HTR-8/SVneo (cell line): ENCODE data around the gene SERTAD2.
A peak's percentile ranks its signal among the peaks of the same experiment; 100 is the strongest.

Experiments
- DNase-seq: peaks from one replicate; pipeline ENCODE4 v3.0.0; 2011; ENCODE audit warnings: low spot score, mixed read lengths; ENCODE audit not compliant: insufficient read length
- FAIRE-seq: peaks from 2 replicates; lab custom pipeline; 2011; peaks lifted over from hg19 to GRCh38; lab: Jason Lieb, UNC

The SERTAD2 gene

DNA sequence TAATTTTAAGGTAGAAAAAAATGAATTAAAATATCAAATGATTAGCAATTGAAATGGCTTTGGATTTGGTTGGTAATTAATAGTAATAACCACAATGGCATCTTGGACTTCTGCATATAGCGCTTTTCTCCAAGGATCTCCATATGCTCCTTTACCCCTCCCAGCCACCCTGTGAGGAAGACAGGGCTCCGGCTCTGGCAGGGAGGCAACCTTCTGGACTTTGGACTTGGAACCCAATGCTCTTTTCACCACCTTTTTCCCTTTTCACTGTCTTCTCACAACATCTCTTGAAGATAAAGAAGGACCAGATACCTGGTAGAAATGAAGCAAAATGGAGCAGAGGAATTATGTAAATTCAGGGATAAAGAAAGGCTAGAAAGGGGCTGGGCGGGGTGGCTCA, 23.8 kb upstream of the SERTAD2 start:
- DNase-seq (no peak), FAIRE-seq (no peak)

- FAIRE-seq (peak; percentile 42), DNase-seq (no peak)
Observed at GRCh38 chr2:64675860-64676259, 22.1 kb upstream of the SERTAD2 start.

DNA sequence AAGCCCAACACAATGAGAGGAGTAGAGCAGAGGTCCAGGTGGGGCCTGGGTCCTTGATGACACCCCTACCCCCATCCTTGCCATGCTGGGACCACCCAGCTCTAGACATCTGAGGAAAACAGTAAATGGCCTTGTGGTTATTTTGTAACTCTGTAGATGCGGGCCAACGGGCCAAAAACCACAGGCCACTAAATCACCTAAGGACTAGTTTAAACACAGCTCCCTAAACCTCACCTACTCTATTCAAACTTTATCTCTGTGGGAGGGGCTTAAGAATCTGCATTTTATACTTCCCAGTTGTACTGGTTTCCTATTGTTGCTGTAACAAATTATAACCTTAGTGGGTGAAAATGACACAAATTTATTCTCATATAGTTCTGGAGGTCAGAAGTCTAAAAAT, 19.0 kb upstream of the SERTAD2 start:
- FAIRE-seq, result no peak

DNA sequence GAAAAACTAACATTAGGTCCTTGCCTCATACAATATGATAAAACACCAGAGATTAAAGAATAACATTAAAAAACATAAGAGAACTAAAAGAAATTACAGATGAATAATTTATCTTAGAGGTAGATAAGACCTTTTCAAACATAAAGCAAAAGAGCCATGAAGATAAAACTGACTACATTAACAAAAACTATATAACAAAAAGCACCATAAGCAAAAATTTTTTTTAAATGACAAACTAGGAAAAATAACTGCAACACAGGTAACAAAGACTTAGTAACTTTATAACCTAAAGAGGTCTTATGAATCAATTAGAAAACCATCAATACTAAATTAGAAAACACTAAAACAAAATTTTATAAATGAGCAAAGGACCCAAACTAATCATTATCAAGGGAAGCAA, 16.3 kb upstream of the SERTAD2 start:
- FAIRE-seq (no peak), DNase-seq (no peak)

More for the DNA sequence above, 19.0 kb upstream of the SERTAD2 start:
- DNase-seq, result no peak

DNA sequence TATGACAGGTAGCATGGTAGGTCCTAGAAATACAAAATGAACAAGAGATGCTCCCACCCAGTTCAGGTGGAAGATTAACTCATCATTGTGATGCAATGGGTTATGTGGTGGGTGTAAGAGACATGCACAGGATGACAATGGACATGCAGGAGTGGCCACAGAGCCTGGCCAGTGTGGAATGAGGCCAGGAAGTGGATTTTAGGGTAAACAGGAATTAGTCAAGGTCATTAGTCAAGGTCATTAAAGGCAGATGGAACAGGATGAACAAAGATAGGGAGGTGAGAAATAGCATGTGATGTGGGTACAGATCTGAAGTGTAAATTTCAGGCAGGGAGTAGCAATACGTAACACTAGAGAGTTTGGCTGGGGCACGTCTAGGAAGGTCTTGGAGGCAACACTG, 15.6 kb upstream of the SERTAD2 start:
- peak; percentile 77 for FAIRE-seq
- no peak for DNase-seq

GRCh38 chr2:64668542-64668941, 14.8 kb upstream of the SERTAD2 start:
- FAIRE-seq, result no peak
- DNase-seq, result no peak

GRCh38 chr2:64667535-64667934, 13.8 kb upstream of the SERTAD2 start:
- FAIRE-seq, result no peak
- no peak for DNase-seq

GRCh38 chr2:64666810-64667438, 13.2 kb upstream of the SERTAD2 start:
- FAIRE-seq (no peak), DNase-seq (no peak)

- DNase-seq (no peak), FAIRE-seq (no peak)
Observed at GRCh38 chr2:64665709-64666108, 12.0 kb upstream of the SERTAD2 start.

GRCh38 chr2:64663402-64663801, 9.7 kb upstream of the SERTAD2 start:
- DNase-seq (no peak), FAIRE-seq (no peak)

DNA sequence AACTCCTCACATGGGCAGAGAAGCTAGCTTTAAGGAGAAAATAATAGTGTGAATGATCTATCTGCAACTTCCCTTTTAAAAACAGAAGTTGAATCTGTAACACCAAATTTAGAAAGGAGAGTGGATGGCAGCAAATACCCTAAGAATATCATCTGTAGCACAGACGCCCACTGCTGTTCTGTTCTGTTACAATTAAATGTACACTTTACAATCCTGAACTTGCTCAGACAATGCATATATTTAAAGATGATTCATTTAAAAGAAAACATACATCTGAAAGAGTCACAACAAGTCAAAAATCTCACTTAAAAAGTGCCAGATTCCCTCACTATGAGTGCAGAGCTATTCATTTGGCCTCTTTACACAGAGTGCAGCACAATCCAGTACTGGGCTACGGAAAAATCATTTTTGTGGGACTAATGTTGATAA, 8.0 kb upstream of the SERTAD2 start:
- DNase-seq (no peak), FAIRE-seq (no peak)

DNA sequence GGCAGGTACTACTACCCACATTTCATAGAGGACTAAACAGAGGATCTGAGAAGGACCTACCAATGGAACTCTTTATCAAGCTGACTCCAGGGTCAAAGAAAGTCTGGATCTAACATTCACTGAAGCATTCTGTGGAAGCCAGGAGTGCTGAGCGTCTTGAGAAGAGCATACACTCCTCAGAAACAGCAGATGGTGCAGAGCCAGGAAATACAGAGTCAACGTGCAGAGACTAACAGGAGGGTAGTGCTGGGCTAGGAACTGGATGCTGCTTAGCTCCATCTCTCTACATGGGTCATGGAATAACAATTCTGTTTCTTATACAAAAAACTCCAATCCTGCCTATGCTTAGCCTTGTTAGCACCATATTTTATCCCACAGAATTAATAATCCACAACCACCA, 5.5 kb upstream of the SERTAD2 start:
- DNase-seq, result no peak
- FAIRE-seq, result no peak

- FAIRE-seq (no peak), DNase-seq (no peak)
Observed at GRCh38 chr2:64658269-64658668, 4.6 kb upstream of the SERTAD2 start.

DNA sequence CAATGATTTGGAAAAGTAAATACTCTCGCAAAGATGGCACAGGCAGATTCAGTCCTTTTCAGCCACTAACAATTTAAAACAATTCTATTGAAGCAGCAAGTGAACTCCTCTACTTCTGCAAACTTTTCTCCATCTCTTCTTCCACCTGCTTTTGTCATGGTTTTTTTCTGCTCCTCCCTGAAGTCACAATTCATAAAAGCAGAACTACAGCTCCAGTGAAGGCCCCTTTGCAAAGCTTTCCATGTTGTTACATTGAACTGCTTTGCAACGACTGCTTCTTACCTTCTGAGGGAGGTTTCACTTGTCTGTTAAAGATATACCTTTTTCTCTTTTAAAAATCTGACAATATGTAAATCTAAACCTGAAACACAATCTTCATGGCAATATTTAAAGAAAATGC, 3.7 kb upstream of the SERTAD2 start:
- FAIRE-seq, result no peak
- DNase-seq, result no peak

DNA sequence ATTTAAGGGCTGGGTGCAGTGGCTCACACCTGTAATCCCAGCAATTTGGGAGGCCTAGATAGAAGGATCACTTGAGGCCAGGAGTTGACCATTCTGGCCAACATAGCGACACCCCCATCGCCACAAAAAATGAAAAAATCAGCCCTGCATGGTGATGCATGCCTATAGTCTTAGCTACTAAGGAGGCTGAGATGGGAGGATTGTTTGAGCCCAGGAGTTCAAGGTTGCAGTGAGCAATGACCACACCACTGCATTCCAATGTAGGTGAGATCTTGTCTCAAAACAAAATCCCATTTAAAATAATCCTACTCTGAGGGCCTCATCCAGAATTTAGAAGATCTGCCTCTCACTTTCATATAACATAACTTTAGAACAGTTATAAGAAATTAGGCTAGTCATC, 2.7 kb upstream of the SERTAD2 start:
- FAIRE-seq, result no peak

DNA sequence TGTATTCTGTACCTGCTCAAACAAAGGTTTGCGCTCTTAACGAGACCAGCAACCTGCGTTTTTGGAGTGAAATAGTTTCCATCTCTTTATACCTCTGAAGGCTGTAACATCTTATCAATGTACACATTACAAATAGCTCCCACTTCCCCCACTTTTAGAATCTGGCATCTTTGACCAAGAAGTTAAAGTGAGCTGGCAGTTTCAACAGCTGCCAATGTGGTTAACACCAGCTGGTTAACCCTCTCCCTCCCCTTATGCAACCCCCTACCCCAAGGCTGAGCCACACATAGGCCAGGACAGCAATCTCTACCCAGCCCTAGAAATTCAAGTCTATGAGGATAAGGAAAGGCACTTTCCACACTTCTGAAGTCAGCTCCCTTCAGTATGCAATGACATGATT, 2.2 kb upstream of the SERTAD2 start:
- FAIRE-seq (no peak), DNase-seq (no peak)

More for the DNA sequence above, 2.7 kb upstream of the SERTAD2 start:
- no peak for DNase-seq

GRCh38 chr2:64655018-64655664, 1.4 kb upstream of the SERTAD2 start:
- DNase-seq (no peak), FAIRE-seq (no peak)

GRCh38 chr2:64654063-64654811, 524 bp upstream of the SERTAD2 start:
- DNase-seq (peak; percentile 88), FAIRE-seq (peak; percentile 81)

DNA sequence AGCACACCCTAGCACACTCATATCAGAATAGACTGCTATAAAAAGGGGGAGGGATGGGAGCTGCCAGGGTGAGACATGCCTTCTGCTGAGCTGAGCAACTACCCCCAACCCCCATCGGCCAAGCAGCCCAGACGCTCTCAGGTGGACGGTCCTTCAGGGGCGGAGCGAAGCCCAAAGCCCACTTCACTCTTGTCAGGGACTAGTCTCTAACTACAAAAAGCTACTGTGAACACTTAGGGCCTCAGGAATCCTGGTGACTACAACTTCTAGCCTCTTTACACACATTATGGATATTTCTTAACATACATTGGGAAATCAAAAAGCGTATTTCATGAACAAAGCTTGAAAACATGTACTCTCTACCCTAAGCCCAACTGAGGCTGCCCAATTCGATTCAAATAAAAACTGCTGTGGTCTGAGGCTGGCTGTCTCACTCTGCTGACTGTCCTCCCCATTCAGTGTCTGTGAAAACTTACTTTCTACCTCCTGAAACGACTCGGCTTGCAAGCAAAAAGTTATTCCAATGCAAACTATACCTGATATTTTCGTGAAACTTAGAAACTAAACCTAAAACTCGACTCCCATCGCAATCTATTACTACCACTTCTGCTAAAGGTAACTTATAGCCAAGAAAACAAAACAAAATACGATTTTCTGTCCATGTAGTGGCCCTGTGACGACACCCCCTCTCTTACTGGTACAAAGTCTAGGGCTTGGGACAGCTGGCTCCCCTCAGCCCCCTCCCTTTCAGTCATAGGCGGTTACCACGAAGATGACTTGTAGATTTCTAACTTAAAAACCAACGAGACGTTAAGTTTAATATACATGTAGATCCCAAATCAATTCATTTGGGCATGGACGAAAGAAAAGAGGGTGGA, 1.2 kb downstream of the SERTAD2 start:
- FAIRE-seq (no peak), DNase-seq (peak; percentile 60)

- no peak for FAIRE-seq
- DNase-seq, result no peak
Observed at GRCh38 chr2:64651590-64651989, 2.1 kb downstream of the SERTAD2 start.
